PC-3 (cell line): Measurements from ENCODE around the gene CA10. TPM values are rescaled to one million over a fixed set of nuclear protein-coding genes. Genes with fewer than 3 reads are reported as not detected.

Source experiments
- ATAC-seq: fragments of 200-7000 bp; cut with Tn5 transposase; 2 replicates; pipeline ENCODE4 v1.9.1; 2020; ENCODE audit warnings: mild to moderate bottlenecking, moderate library complexity
- BruUV-seq: library from RNA; stranded (reverse); fragments of 400-500 nt; replicated peaks from 2 replicates; lab custom pipeline; 2021; lab: Mats Ljungman, UMichigan
- CTCF ChIA-PET: fragments of 300-600 bp; sonication (Branson Sonifier 250); formaldehyde crosslinking; loops from one replicate; lab custom pipeline; 2022; ENCODE audit warnings: antibody characterized with exemption; lab: Charles Lee
- POLR2A ChIA-PET: fragments of 300-600 bp; sonication (Branson Sonifier 250); formaldehyde crosslinking; loops from one replicate; lab custom pipeline; 2022; ENCODE audit warnings: antibody characterized with exemption; ENCODE audit not compliant: unreplicated experiment; lab: Charles Lee
- DNase-seq: peaks from one replicate; pipeline ENCODE4 v3.0.0-alpha.2; 2015
- H2AFZ ChIP-seq: fragments of 300-600 bp; sonication (generic); 2 replicates; pipeline ENCODE4 v1.6.0; 2016; ENCODE audit warnings: antibody characterized with exemption, low read length
- H3F3A ChIP-seq: fragments of 300-600 bp; sonication (generic); one replicate; pipeline ENCODE4 v1.6.0; 2017; ENCODE audit warnings: antibody characterized with exemption, low read length, control low read depth, mild to moderate bottlenecking; ENCODE audit not compliant: unreplicated experiment
- H3K27ac ChIP-seq: fragments of 300-600 bp; sonication (generic); 2 replicates; pipeline ENCODE4 v1.5.1; 2016; ENCODE audit warnings: mild to moderate bottlenecking, low read length
- H3K27me3 ChIP-seq: fragments of 300-600 bp; sonication (generic); 2 replicates; pipeline ENCODE4 v1.6.1; 2016; ENCODE audit warnings: low read length, mixed read lengths
- H3K36me3 ChIP-seq: fragments of 300-600 bp; sonication (generic); 2 replicates; pipeline ENCODE4 v1.6.1; 2016; ENCODE audit warnings: low read depth, mixed run types, low read length, mixed read lengths
- H3K4me1 ChIP-seq: fragments of 300-600 bp; sonication (generic); 2 replicates; pipeline ENCODE4 v1.5.1; 2016; ENCODE audit warnings: low read length; ENCODE audit not compliant: insufficient read depth
- H3K4me2 ChIP-seq: fragments of 300-600 bp; sonication (generic); 2 replicates; pipeline ENCODE4 v1.6.0; 2016; ENCODE audit warnings: low read length
- H3K4me3 ChIP-seq: fragments of 300-600 bp; sonication (generic); 2 replicates; pipeline ENCODE4 v1.5.1; 2016; ENCODE audit warnings: mild to moderate bottlenecking, low read length, mixed read lengths
- H3K79me2 ChIP-seq: fragments of 300-600 bp; sonication (generic); 2 replicates; pipeline ENCODE4 v1.6.1; 2017; ENCODE audit warnings: low read length, mixed read lengths
- H3K9ac ChIP-seq: fragments of 300-600 bp; sonication (generic); 2 replicates; pipeline ENCODE4 v1.6.0; 2016; ENCODE audit warnings: mild to moderate bottlenecking, low read length
- H3K9me2 ChIP-seq: fragments of 300-600 bp; sonication (generic); replicated peaks from 2 replicates; pipeline ENCODE4 v1.6.1; 2016; ENCODE audit warnings: mixed run types, low read length, mixed read lengths
- H3K9me3 ChIP-seq: fragments of 300-600 bp; sonication (generic); 2 replicates; pipeline ENCODE4 v1.6.1; 2016; ENCODE audit warnings: low read length, mixed read lengths
- H4K20me1 ChIP-seq: fragments of 300-600 bp; sonication (generic); 2 replicates; pipeline ENCODE4 v1.6.1; 2016; ENCODE audit warnings: low read length, mixed read lengths
- CTCF ChIP-seq: fragments of 300-600 bp; sonication (generic); conservative IDR thresholded peaks from 2 replicates; pipeline ENCODE4 v1.5.1; 2017; ENCODE audit warnings: antibody characterized with exemption, low read depth, mild to moderate bottlenecking, low read length
- EZH2 ChIP-seq: fragments of 300-600 bp; sonication (generic); IDR thresholded peaks from one replicate; pipeline ENCODE4 v1.6.1; 2017; ENCODE audit warnings: antibody characterized with exemption, mild to moderate bottlenecking, low read length; ENCODE audit not compliant: unreplicated experiment
- EZH2phosphoT487 ChIP-seq: fragments of 300-600 bp; sonication (generic); IDR thresholded peaks from 2 replicates; pipeline ENCODE4 v1.6.1; 2018; ENCODE audit warnings: mild to moderate bottlenecking, antibody characterized with exemption, low read length, borderline replicate concordance
- intact Hi-C: fragments of 100-400 bp; cut with micrococcal nuclease; formaldehyde crosslinking; loops from 2 replicates; pipeline ENCODE4 v1.9.0; 2023
- total RNA-seq: library from RNA; depleted of rRNA; stranded (reverse); fragments of >200 nt; gene quantifications from 2 replicates; pipeline ENCODE4 v1.2.3, GENCODE V29; 2014

The CA10 gene
- total RNA-seq, 1 experiment from 2014 or later: not detected

- Histone ChIP-seq H3K4me1 (no peaks in the 10 kb centered on the region), H3K27me3 (peaks cover 10% of the 10 kb centered on the region; the same call in 1 of the 2 replicates), H3F3A (no peaks in the 10 kb centered on the region), H2AFZ (no peak overlapping the region), H3K79me2 (no peaks in the 10 kb centered on the region), H3K27ac (no peak overlapping the region), H3K9ac (no peak overlapping the region), H3K4me2 (no peak overlapping the region), H3K4me3 (no peak overlapping the region), H3K9me2 (no peaks in the 10 kb centered on the region), H4K20me1 (no peaks in the 10 kb centered on the region), H3K36me3 (no peaks in the 10 kb centered on the region), H3K9me3 (no peaks in the 10 kb centered on the region)
- ChIA-PET CTCF (no interaction called here), POLR2A (no interaction called here)
- intact Hi-C loops: no loop called here
- DNase-seq (no peak), ATAC-seq (no peak)
- no TSS peak for BruUV-seq
- TF ChIP-seq EZH2: no peak
- no peak for TF ChIP-seq EZH2phosphoT487
- no peak for TF ChIP-seq CTCF
These were observed 254.1 kb downstream of the CA10 start for GRCh38 chr17:51904379-51904778.

GRCh38 chr17:51901242-51901641, 257.3 kb downstream of the CA10 start:
- DNase-seq: no peak
- Histone ChIP-seq H3K9me2 (no peaks in the 10 kb centered on the region), H3F3A (no peaks in the 10 kb centered on the region), H2AFZ (no peak overlapping the region), H3K9ac (no peak overlapping the region), H3K36me3 (no peaks in the 10 kb centered on the region), H3K27ac (no peak overlapping the region), H3K27me3 (peaks cover 2% of the 10 kb centered on the region; the same call in 1 of the 2 replicates), H3K4me2 (no peak overlapping the region), H4K20me1 (no peaks in the 10 kb centered on the region), H3K4me1 (no peaks in the 10 kb centered on the region), H3K9me3 (no peaks in the 10 kb centered on the region), H3K4me3 (no peak overlapping the region), H3K79me2 (no peaks in the 10 kb centered on the region)
- ChIA-PET CTCF (no interaction called here), POLR2A (no interaction called here)
- no peak for TF ChIP-seq CTCF
- TF ChIP-seq EZH2phosphoT487: no peak
- TF ChIP-seq EZH2: no peak
- intact Hi-C loops: no loop called here
- BruUV-seq: no TSS peak
- no peak for ATAC-seq

- intact Hi-C loops: no loop called here
These were observed 266.6 kb downstream of the CA10 start for GRCh38 chr17:51891936-51892335.

More at GRCh38 chr17:51891936-51892335, 266.6 kb downstream of the CA10 start:
- POLR2A ChIA-PET: no interaction called here
- H3K27me3 ChIP-seq: peaks cover 25% of the 10 kb centered on the region; the same call in 1 of the 2 replicates
- no peaks in the 10 kb centered on the region for H3K79me2 ChIP-seq
- no peak for ATAC-seq
- H3K27ac ChIP-seq: no peak overlapping the region
- no TSS peak for BruUV-seq
- no peaks in the 10 kb centered on the region for H3K9me3 ChIP-seq
- H3K4me1 ChIP-seq: no peaks in the 10 kb centered on the region
- DNase-seq: no peak
- H3F3A ChIP-seq: no peaks in the 10 kb centered on the region
- no peak overlapping the region for H3K4me3 ChIP-seq
- no peak overlapping the region for H2AFZ ChIP-seq
- no peak overlapping the region for H3K4me2 ChIP-seq
- TF ChIP-seq EZH2phosphoT487 (no peak), CTCF (no peak), EZH2 (no peak)
- H3K36me3 ChIP-seq: no peaks in the 10 kb centered on the region
- H3K9me2 ChIP-seq: no peaks in the 10 kb centered on the region
- no peak overlapping the region for H3K9ac ChIP-seq
- CTCF ChIA-PET: no interaction called here
- H4K20me1 ChIP-seq: no peaks in the 10 kb centered on the region
